Neutrophil (primary cell): ENCODE measurements around the gene SFXN5.

ENCODE experiments used
- H3K27ac ChIP-seq: fragments of 200-600 bp; sonication (generic); 2 replicates; pipeline ENCODE4 v1.5.1; 2016; ENCODE audit warnings: mild to moderate bottlenecking, moderate library complexity
- H3K27me3 ChIP-seq: fragments of 200-600 bp; sonication (generic); 2 replicates; pipeline ENCODE4 v1.6.0; 2016; ENCODE audit warnings: mild to moderate bottlenecking
- H3K36me3 ChIP-seq: fragments of 200-600 bp; sonication (generic); 2 replicates; pipeline ENCODE4 v1.5.1; 2017
- H3K4me1 ChIP-seq, 2 experiments: fragments of 200-600 bp in 1 of 2; sonication (generic) in 1 of 2; 1 replicate in 1 of 2; 2 replicates in 1 of 2; pipeline versions ENCODE4 v1.5.1 to v1.6.1; 2013 to 2016; ENCODE audit warnings: low read depth in 1 of 2, low read length in 1 of 2, mild to moderate bottlenecking in 1 of 2, moderate library complexity in 1 of 2; ENCODE audit not compliant: control insufficient read depth in 1 of 2, insufficient read depth in 1 of 2
- H3K4me3 ChIP-seq, 2 experiments: fragments of 200-600 bp in 1 of 2; sonication (generic) in 1 of 2; 1 replicate in 1 of 2; 2 replicates in 1 of 2; pipeline ENCODE4 v1.5.1; 2013 to 2016; ENCODE audit warnings: low read depth in 1 of 2, low read length in 1 of 2, mild to moderate bottlenecking in 1 of 2, moderate library complexity in 1 of 2
- H3K9me3 ChIP-seq: fragments of 200-600 bp; sonication (generic); 2 replicates; pipeline ENCODE4 v1.5.1; 2016
- CTCF ChIP-seq: fragments of 200-600 bp; sonication (generic); IDR thresholded peaks from 2 replicates; pipeline ENCODE4 v1.5.1; 2016; ENCODE audit warnings: antibody characterized with exemption

The SFXN5 gene

GRCh38 chr2:72938455-72938854 lies 133.1 kb downstream of the SFXN5 start:
- Histone ChIP-seq H3K4me1 (no peaks in the 10 kb centered on the region), H3K27me3 (peaks cover 14% of the 10 kb centered on the region), H3K36me3 (peaks cover 46% of the 10 kb centered on the region), H3K27ac (no peak overlapping the region), H3K4me3 (no peak overlapping the region), H3K9me3 (no peaks in the 10 kb centered on the region)
- no peak for TF ChIP-seq CTCF

GRCh38 chr2:72937356-72937669 lies 134.2 kb downstream of the SFXN5 start:
- TF ChIP-seq CTCF: no peak
- H3K9me3 ChIP-seq: no peaks in the 10 kb centered on the region
- no peaks in the 10 kb centered on the region for H3K4me1 ChIP-seq
- no peak overlapping the region for H3K27ac ChIP-seq
- no peak overlapping the region for H3K4me3 ChIP-seq
- H3K27me3 ChIP-seq: peaks cover 26% of the 10 kb centered on the region
- H3K36me3 ChIP-seq: peaks cover 35% of the 10 kb centered on the region

- Histone ChIP-seq H3K27me3 (peaks cover 31% of the 10 kb centered on the region), H3K36me3 (peaks cover 30% of the 10 kb centered on the region), H3K4me1 (no peaks in the 10 kb centered on the region), H3K4me3 (no peak overlapping the region), H3K9me3 (no peaks in the 10 kb centered on the region), H3K27ac (no peak overlapping the region)
- no peak for TF ChIP-seq CTCF
These were observed 134.7 kb downstream of the SFXN5 start for GRCh38 chr2:72936660-72937355.

- Histone ChIP-seq H3K27ac (no peak overlapping the region), H3K9me3 (no peaks in the 10 kb centered on the region), H3K36me3 (peaks cover 18% of the 10 kb centered on the region), H3K4me3 (no peak overlapping the region), H3K27me3 (peaks cover 43% of the 10 kb centered on the region), H3K4me1 (no peaks in the 10 kb centered on the region)
- TF ChIP-seq CTCF: no peak
These were observed 135.9 kb downstream of the SFXN5 start for GRCh38 chr2:72935611-72935957.

GRCh38 chr2:72934683-72935610 lies 136.6 kb downstream of the SFXN5 start:
- no peaks in the 10 kb centered on the region for H3K9me3 ChIP-seq
- no peak for TF ChIP-seq CTCF
- H3K27me3 ChIP-seq: peaks cover 50% of the 10 kb centered on the region
- H3K27ac ChIP-seq: no peak overlapping the region
- peaks cover 11% of the 10 kb centered on the region for H3K36me3 ChIP-seq
- H3K4me3 ChIP-seq: no peak overlapping the region
- no peaks in the 10 kb centered on the region for H3K4me1 ChIP-seq
